Measurements from ENCODE around the gene STT3B. TPM values are rescaled to one million over a fixed set of nuclear protein-coding genes. Genes with fewer than 3 reads are reported as not detected.

Gene STT3B
- total RNA-seq, 4 donors from 2014 or later: 78.1 to 130 (median 94.8) TPM

- TF ChIP-seq EP300 (IDR thresholded peaks at IDR 0.05) (no peak), POLR2A (IDR thresholded peaks at IDR 0.05) (no peak)
- TF ChIP-seq, protein P1, sequence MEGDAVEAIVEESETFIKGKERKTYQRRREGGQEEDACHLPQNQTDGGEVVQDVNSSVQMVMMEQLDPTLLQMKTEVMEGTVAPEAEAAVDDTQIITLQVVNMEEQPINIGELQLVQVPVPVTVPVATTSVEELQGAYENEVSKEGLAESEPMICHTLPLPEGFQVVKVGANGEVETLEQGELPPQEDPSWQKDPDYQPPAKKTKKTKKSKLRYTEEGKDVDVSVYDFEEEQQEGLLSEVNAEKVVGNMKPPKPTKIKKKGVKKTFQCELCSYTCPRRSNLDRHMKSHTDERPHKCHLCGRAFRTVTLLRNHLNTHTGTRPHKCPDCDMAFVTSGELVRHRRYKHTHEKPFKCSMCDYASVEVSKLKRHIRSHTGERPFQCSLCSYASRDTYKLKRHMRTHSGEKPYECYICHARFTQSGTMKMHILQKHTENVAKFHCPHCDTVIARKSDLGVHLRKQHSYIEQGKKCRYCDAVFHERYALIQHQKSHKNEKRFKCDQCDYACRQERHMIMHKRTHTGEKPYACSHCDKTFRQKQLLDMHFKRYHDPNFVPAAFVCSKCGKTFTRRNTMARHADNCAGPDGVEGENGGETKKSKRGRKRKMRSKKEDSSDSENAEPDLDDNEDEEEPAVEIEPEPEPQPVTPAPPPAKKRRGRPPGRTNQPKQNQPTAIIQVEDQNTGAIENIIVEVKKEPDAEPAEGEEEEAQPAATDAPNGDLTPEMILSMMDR (IDR thresholded peaks at IDR 0.05): no peak
- Histone ChIP-seq H3K27me3 (no peaks in the 10 kb centered on the region), H3K27ac (no peak overlapping the region), H3K36me3 (peaks cover 0 to 64% (median 0%) of the 10 kb centered on the region in 3 donors), H3K9me3 (no peaks in the 10 kb centered on the region), H3K4me1 (no peaks in the 10 kb centered on the region), H3K4me3 (no peak overlapping the region)
- WGBS, 2 donors: 94 to 99% methylated on average over 6 of the region's 6 CpGs
- no peak for DNase-seq (ENCODE audit: low spot score in 2 of 2)
Measured at GRCh38 chr3:31624083-31624709, 91.5 kb downstream of the STT3B start.

- Histone ChIP-seq H3K4me3 (no peak overlapping the region), H3K4me1 (no peaks in the 10 kb centered on the region), H3K36me3 (peaks cover 0 to 64% (median 0%) of the 10 kb centered on the region in 3 donors), H3K27ac (no peak overlapping the region), H3K27me3 (no peaks in the 10 kb centered on the region), H3K9me3 (no peaks in the 10 kb centered on the region)
- WGBS, 2 donors: 86 to 90% methylated on average over 2 of the region's 2 CpGs
- DNase-seq (ENCODE audit: low spot score in 2 of 2): no peak
- TF ChIP-seq, protein P1 (IDR thresholded peaks at IDR 0.05): no peak
- TF ChIP-seq POLR2A (IDR thresholded peaks at IDR 0.05) (no peak), EP300 (IDR thresholded peaks at IDR 0.05) (no peak)
Measured at GRCh38 chr3:31625358-31625757, 92.6 kb downstream of the STT3B start.

DNA sequence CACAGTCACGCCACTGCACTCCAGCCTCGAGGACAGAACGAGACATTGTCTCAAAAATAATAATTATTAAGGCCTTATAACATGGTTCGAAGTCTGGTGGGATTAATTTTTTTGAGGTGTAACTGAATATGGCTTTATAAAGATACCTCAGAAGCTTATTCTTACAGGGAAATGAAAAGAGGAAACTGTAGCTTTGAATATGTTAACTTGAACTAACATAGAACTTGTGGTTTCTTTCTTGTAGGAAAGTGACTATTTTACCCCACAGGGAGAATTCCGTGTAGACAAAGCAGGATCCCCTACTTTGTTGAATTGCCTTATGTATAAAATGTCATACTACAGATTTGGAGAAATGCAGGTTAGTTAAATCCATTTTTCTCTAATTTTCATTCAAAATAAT lies 96.3 kb downstream of the STT3B start:
- H3K27me3 ChIP-seq: no peaks in the 10 kb centered on the region
- peaks cover 0 to 77% (median 0%) of the 10 kb centered on the region in 3 donors for H3K36me3 ChIP-seq
- H3K27ac ChIP-seq: no peak overlapping the region
- no peak overlapping the region for H3K4me3 ChIP-seq
- no peak for DNase-seq (ENCODE audit: low spot score in 2 of 2)
- WGBS, 2 donors: 89 to 92% methylated on average over 5 of the region's 5 CpGs
- no peaks in the 10 kb centered on the region for H3K4me1 ChIP-seq
- TF ChIP-seq, protein P1 (IDR thresholded peaks at IDR 0.05): no peak
- TF ChIP-seq POLR2A (IDR thresholded peaks at IDR 0.05) (no peak), EP300 (IDR thresholded peaks at IDR 0.05) (no peak)
- H3K9me3 ChIP-seq: no peaks in the 10 kb centered on the region

DNA sequence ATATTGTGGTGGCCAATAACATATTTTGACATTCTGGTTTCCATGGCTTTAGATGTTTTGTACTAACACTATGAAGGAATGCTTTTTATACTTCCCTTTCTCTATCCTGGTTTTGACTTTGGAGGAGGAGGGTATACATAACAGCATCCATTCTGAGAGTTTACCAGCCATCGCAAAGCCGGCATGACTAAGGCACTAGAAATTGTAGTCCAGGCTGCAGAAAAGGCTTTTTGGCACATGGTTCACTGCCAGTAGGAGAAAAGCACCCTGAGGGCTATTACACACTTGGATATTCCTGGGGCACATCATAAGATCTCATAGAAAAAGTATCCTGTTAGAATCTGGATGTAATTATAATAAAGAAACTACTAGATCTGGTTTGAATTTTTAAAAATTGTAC lies 101.8 kb downstream of the STT3B start:
- H3K9me3 ChIP-seq: no peaks in the 10 kb centered on the region
- H3K27me3 ChIP-seq: no peaks in the 10 kb centered on the region
- DNase-seq (ENCODE audit: low spot score in 2 of 2): no peak
- H3K4me3 ChIP-seq: no peak overlapping the region
- H3K4me1 ChIP-seq: peaks cover 0 to 6% (median 0%) of the 10 kb centered on the region in 4 donors
- no peak overlapping the region for H3K27ac ChIP-seq
- TF ChIP-seq EP300 (IDR thresholded peaks at IDR 0.05) (no peak), POLR2A (IDR thresholded peaks at IDR 0.05) (no peak)
- TF ChIP-seq, protein P1 (IDR thresholded peaks at IDR 0.05): no peak
- WGBS, 2 donors: 68 to 81% methylated on average over 2 of the region's 2 CpGs
- peaks cover 0 to 44% (median 0%) of the 10 kb centered on the region in 3 donors for H3K36me3 ChIP-seq

DNA sequence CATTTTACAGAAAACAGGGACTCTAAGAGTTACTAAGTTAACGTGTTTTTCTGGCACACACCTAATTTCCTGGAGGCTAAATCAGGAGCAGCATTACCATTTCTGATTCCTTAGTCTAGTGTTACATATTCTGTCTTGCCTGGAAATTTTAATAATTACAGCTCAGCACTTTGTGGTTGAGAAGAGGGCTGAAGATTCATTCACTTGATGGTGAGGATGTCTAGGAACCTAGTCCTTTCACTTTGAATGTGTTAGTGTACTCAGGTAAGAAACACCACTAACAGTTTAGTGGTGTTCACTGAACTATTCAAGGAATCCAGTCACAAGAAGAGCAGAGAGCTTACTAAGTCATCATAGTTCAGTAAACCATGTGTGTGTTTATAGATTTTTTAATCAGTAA lies 102.8 kb downstream of the STT3B start:
- TF ChIP-seq EP300 (IDR thresholded peaks at IDR 0.05) (no peak), POLR2A (IDR thresholded peaks at IDR 0.05) (no peak)
- TF ChIP-seq, protein P1 (IDR thresholded peaks at IDR 0.05): no peak
- no peak for DNase-seq (ENCODE audit: low spot score in 2 of 2)
- H3K4me1 ChIP-seq: peaks cover 0 to 6% (median 0%) of the 10 kb centered on the region in 4 donors
- H3K27ac ChIP-seq: no peak overlapping the region
- H3K4me3 ChIP-seq: no peak overlapping the region
- WGBS, 2 donors: 53 to 64% methylated on average over 1 of the region's 1 CpG
- peaks cover 0 to 33% (median 0%) of the 10 kb centered on the region in 3 donors for H3K36me3 ChIP-seq
- no peaks in the 10 kb centered on the region for H3K27me3 ChIP-seq
- H3K9me3 ChIP-seq: no peaks in the 10 kb centered on the region
